ENCODE data around the gene PFDN2.
A peak's percentile ranks its signal among the peaks of the same experiment; 100 is the strongest.

The PFDN2 gene

DNA sequence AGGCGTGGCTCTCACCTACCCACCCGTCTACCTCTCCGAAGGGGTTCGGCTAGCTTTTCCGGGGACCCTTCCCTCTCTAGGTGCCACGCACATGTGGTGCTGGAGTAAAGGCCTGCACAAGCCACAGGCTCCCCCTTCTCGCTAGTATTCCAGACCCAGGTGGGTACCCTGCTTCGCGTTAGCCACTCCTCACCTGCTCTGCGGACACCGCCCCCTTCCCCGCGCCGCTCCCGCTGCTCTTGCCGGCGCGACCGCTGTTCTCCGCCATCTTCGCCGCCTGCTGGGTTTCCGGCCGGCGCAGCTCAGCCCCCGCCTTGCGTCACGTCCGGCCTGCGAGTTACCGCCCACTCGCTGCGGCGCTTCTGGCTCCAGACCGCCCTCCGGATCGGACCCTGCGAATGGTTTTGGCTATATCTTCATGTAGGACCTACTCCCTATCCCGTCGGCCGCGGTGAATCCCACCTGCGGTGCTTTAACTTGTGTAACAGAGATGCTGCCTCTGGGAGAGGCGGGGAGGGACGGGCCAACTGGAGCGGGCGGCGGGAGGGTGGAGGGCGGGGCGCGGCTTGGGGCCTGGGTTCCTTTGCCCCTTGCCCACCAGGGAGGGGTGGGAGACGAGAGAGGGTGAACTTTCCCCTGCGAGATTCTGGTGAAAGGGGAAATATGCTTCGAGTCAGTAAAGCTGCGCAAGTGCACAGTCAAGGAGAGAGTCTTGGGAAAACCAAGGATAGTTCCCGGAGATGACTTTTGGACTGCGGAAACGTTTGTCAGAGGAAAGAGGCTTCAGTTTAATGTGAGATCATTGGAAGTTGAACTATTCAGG, at the start of gene PFDN2, which contains the start of gene NIT1:
Gene PFDN2 (minus strand): TSS at position 279 of the 823 bp plus-strand sequence. CDS start 11 bp downstream, at position 268.
Gene NIT1 (plus strand): TSS at position 347 of the 823 bp plus-strand sequence. CDS start 72 bp downstream, at position 419.
- DNase-seq, result peak; percentile 79

- DNase-seq, result no peak
Measured at GRCh38 chr1:161166669-161167548, 49.1 kb upstream of the PFDN2 start.

- DNase-seq, result peak; percentile 89
Measured at GRCh38 chr1:161165742-161166668, 48.2 kb upstream of the PFDN2 start, which contains the start of gene PPOX. PPOX (plus strand) TSS chr1:161166426; CDS start chr1:161166848, 422 bp downstream.

- no peak for DNase-seq
Measured at GRCh38 chr1:161164901-161165610, 47.2 kb upstream of the PFDN2 start.

DNA sequence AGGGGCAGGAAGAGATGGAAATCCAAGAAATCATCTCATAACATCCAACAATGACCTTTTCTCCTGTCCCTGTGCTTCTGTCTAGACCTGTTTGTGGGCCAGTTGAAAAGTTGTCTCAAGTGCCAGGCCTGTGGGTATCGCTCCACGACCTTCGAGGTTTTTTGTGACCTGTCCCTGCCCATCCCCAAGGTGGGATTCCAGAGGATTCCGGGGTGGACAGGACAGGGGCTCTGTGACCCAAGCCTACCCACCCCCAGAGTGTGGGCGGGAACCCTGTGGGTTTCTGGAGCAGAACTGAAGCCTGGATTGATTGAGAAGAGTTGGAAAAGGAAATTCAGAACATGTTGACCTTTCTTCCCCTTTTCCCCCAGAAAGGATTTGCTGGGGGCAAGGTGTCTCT, 46.0 kb upstream of the PFDN2 start:
- no peak for DNase-seq

DNA sequence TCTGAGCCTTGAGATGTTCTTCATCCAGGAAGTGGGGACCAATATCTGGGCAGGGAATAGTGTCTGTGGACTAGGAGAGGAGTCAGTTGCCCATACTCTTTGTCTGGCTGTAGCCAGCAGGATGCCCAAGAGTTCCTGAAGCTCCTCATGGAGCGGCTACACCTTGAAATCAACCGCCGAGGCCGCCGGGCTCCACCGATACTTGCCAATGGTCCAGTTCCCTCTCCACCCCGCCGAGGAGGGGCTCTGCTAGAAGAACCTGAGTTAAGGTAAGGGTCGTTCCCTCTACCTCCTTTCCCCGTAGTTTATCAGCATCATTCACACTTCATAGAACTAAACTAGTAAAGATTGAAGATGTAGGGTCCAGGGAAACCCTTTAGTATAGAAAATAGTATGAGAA, 45.0 kb upstream of the PFDN2 start:
- DNase-seq, result no peak

- DNase-seq, result no peak
Measured at GRCh38 chr1:161162052-161162451, 44.2 kb upstream of the PFDN2 start.

DNA sequence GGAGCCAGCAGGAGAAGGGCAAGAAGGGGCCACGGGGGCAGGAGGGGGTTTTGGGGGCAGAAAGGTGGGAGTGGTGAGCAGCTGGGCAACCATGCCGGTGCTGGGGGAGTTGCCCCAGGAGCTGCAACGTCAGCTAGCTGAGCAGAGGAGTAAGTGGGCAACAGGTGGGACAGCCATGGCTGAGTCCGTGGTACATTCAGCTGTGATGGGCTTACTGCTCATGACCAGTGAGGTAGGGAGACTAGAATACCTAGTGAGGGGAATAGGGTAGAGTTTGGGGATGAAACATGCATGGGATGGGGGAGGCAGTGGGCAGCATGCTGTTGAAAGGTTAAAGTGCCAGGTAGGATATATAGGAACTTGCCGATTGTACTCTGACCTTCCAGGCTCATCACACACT, 43.8 kb upstream of the PFDN2 start:
- DNase-seq, result no peak

- DNase-seq, result no peak
Measured at GRCh38 chr1:161160671-161161145, 42.9 kb upstream of the PFDN2 start.

DNA sequence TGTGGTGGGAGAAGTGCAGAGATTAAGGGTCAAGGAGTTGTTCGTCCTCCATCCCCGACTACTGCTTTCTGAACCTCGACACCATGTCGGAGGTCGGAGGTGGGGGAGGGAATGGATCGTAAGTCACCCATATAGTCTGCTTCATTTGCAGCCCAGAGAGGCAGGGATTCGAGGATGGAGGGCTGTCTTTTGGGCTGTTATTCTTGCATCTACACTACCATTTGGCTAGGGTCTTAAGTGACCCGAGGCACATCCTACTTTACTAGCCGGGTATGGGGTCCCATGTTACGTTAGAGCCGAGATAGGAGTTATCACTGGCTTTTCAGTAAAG, 42.0 kb upstream of the PFDN2 start:
- no peak for DNase-seq

DNA sequence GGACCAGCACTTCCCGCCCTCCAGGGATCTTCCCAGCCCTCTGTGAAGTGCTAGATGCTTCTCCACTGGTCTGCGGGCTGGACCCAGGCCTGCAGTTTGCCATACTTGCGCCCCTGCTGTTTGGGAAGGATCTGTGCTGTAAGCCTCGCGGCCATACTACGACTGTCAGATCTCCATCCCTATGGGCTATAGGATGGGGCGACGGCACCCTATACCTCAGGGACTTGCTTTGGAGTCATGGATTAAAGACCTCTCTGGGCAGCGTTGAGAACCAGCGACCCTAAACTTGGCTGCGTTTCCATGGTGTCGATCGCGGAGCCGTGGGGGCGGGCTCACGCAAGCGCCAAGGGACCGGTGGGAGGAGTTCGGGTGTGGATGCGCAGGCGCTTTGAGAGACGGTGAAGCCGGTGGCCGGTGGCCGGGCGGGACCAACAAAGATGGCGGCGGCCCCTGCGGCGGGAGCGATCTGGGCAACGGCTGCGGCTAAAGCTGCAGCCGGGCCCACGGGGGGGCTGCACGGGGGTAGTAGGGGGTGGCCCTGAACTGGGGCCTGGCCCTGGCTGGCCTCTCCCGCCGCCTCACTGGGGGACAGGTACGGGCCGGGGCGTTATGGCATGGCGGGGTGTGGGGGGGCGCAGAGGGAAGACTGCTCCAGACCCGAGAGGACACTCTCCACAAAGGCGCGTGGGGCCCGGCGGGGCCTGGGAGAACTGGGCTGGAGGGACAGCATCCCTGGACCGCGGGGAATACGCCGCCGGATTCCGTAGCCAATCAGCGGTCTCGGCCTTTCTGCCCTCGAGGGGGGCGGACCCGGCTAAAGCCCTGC, 41.5 kb upstream of the PFDN2 start, which contains the start of gene USP21:
Gene USP21 (plus strand): TSS at position 414 of the 826 bp plus-strand sequence. CDS start 1,141 bp downstream, outside the sequence.
- DNase-seq, result peak; percentile 90

- DNase-seq, result no peak
Measured at GRCh38 chr1:161158316-161159010, 40.6 kb upstream of the PFDN2 start.

- no peak for DNase-seq
Measured at GRCh38 chr1:161157867-161158266, 40.0 kb upstream of the PFDN2 start.

DNA sequence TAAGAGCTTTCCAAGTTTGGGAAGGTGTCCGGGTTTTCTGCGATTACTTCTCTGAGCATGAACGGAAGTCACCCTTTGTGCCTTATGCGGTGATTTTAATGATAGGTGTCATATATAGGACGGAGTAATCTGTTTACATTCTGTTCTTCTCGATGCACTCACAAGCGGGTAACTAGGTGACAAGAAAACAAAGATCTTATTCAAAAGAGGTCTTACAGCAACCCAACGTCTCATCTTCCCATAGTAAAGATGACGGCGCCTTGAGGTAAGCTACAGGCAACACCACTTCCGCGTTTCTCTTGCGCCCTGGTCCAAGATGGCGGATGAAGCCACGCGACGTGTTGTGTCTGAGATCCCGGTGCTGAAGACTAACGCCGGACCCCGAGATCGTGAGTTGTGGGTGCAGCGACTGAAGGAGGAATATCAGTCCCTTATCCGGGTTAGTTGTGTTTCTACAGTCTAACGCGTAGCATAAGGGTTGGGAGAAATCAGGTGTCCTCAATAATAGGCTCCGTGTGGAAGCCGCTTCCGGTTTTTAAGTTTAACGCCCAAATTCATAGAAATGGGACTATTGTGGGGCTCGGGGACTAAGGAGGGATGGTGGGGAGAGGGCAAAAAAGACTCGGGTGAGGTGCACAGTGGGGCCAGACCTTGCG, 36.0 kb upstream of the PFDN2 start, which contains the start of gene UFC1:
Gene UFC1 (plus strand): TSS at position 297 of the 656 bp plus-strand sequence. CDS start 20 bp downstream, at position 317.
- peak; percentile 78 for DNase-seq

DNA sequence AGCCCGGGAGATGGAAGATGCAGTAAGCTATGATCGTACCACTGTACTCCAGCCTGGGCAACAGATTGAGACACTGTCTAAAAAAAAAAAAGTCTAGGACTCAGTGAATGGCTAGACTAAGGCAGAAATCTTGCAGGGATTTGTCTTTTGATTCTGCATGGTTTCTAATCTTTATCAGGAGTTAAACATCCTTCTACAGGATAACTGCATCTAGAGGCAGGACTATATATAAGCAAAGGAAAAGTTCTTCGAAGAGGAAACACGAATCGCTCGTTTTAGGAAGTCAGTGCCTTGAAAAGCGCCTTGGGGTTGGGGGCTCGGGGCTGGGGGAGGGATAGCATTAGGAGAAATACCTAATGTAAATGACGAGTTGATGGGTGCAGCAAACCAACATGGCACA, 35.3 kb upstream of the PFDN2 start:
- no peak for DNase-seq

GRCh38 chr1:161145832-161146231, 28.0 kb upstream of the PFDN2 start:
- no peak for DNase-seq

DNA sequence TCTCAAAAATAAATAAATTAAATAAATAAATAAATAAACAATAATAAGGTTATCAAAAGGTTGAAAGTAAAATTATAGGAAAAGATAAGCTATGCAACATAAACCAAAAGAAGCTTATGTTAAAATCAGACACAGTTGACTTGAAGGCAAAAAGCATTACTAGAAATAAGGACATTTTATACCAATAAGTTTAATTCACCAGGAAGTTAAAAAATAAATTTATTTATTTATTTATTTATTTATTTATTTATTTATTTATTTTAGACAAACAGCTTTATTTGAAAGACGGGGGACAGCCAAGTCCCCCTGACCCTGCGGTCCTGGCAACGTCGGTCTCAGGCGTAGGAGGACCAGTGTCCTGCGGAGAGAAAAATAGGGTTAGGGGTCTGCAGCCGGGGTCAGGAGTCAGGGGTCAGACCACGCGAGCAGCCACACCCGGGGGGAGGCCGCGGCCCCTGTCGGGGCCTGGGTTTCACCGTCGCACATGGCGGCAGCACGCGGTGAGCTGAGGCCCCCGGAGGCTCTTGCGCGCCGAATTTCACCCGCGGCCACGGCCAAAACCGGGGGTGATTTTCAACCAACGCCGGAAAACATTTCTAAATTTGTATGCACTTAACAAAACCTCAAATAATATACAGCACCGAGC, 23.0 kb upstream of the PFDN2 start:
- no peak for DNase-seq

DNA sequence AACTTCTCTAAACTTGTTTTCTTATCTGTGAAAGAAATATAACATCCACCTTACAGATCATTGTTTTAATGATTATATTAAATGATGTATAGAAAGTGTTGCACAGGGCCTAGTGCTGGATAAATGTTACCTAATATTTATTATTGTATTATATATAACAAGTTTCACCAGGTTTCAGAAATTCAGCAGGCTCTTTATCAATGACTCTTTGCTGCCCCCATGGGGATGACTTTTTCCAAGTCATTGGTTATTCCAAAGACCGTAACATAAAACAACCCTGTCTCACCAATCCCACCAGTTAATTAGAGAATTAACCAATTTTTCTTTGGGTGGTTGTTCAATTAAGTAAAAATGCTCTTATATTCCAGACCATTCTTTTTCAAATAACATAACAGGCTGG, 21.9 kb upstream of the PFDN2 start:
- peak; percentile 45 for DNase-seq

DNA sequence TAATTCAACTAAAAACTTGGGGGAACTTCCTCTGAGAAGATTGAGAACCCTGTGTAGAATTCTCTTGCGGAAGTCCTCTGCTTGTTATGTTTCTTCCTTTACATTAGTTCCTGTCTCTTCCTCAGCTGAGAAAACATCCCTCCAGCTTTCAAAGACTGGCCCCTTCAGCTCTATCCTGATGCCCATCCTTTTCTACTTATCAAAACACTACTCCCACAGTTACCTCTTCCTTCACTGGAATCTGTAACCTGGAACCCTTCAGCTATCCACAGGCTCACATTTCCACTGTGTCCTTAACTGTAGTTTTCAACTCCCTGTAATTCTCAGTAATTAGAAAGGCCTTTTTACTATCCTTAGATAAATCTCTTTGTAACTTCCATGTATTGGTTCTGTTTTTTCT, 20.6 kb upstream of the PFDN2 start:
- DNase-seq, result no peak
